IPS DF 4.7 (cell line): ENCODE data around the gene HES5.
"Not testable (repeated sequence)": the region's sequence is repeated elsewhere in the genome, so short reads cannot be mapped to it uniquely, and the experiment has no call there.

Experiments
- DNase-seq: peaks from one replicate; pipeline ENCODE4 v3.0.0-alpha.2; 2013; ENCODE audit warnings: low spot score; ENCODE audit errors: extremely low read depth

Gene HES5

GRCh38 chr1:2560299-2561073, 30.4 kb upstream of the HES5 start:
- no peak for DNase-seq

- no peak for DNase-seq
Observed at GRCh38 chr1:2559509-2560298, 29.6 kb upstream of the HES5 start.

GRCh38 chr1:2558861-2559260, 28.8 kb upstream of the HES5 start:
- DNase-seq: no peak

- DNase-seq: no peak
Observed at GRCh38 chr1:2558420-2558819, 28.4 kb upstream of the HES5 start.

- no peak for DNase-seq
Observed at GRCh38 chr1:2557482-2558400, 27.7 kb upstream of the HES5 start.

GRCh38 chr1:2556678-2557481, 26.8 kb upstream of the HES5 start:
- no peak for DNase-seq

GRCh38 chr1:2556277-2556677, 26.2 kb upstream of the HES5 start, which contains the start of gene TNFRSF14:
TNFRSF14 (plus strand) TSS chr1:2556371; CDS start chr1:2556665, 294 bp downstream.
- no peak for DNase-seq

GRCh38 chr1:2555634-2556276, 25.7 kb upstream of the HES5 start:
- no peak for DNase-seq

GRCh38 chr1:2554621-2555387, 24.7 kb upstream of the HES5 start:
- DNase-seq: no peak

GRCh38 chr1:2553871-2554620, 24.0 kb upstream of the HES5 start:
- no peak for DNase-seq

GRCh38 chr1:2553076-2553475, 23.0 kb upstream of the HES5 start:
- not testable (repeated sequence) for DNase-seq

GRCh38 chr1:2552189-2552588, 22.1 kb upstream of the HES5 start:
- no peak for DNase-seq

GRCh38 chr1:2551544-2551943, 21.5 kb upstream of the HES5 start:
- not testable (repeated sequence) for DNase-seq

- DNase-seq: not testable (repeated sequence)
Observed at GRCh38 chr1:2550309-2550861, 20.3 kb upstream of the HES5 start.

- DNase-seq: not testable (repeated sequence)
Observed at GRCh38 chr1:2549367-2550029, 19.4 kb upstream of the HES5 start.

GRCh38 chr1:2548068-2548589, 18.1 kb upstream of the HES5 start:
- DNase-seq: no peak

- no peak for DNase-seq
Observed at GRCh38 chr1:2547210-2548067, 17.4 kb upstream of the HES5 start.
